AG09319 (cell line): ENCODE data around the gene NOTUM.

Experiments
- DNase-seq: peaks from one replicate; pipeline ENCODE4 v3.0.0-alpha.2; 2010; ENCODE audit warnings: low read depth; ENCODE audit errors: extremely low read depth
- TF ChIP-seq, protein P1 (sequence below): IDR thresholded peaks from 2 replicates; pipeline ENCODE4 v1.5.1; 2011; ENCODE audit warnings: low read depth, mild to moderate bottlenecking, inconsistent platforms, low read length, moderate library complexity

NOTUM gene

DNA sequence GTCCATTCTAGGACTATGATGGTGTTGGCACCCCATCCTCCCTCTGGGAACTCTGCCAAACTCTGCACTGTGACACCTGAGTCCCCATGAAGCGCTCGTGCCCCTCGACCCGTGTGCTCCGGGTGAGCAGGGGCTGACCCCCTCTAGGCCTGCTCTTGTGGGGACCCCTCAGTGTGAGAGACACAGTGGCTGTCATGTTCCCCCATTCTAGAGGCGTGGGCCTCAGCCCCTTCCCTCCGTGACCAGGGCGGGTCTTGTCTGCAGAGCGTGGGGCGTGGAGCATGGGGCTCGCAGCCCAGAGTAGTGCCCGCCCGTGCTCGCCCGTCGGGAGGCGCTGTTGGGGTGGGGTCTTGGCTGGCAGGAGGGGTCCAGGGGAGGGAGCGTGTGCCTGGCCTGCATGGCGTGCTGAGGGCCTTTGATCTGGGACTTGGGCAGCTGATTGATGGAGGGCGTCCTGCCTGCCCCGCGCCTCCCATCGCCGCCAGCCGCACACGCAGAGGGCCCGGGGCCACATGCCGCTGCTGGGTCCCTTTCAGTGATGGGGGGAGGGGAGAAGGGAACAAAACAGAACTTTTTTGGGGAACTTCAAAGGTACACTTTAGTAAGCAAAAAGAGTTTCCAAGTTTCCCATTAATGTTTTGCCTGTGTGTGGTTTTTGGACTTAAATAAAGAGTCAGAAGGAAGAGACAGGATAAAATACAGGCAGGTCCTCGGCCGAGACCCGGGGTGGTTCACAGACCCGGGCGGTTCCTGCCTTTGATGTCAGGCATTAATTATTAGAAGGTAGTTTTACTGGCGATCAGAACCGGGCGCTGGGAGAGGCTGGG lies 39.2 kb upstream of the NOTUM start:
- DNase-seq: no peak
- TF ChIP-seq, protein P1, sequence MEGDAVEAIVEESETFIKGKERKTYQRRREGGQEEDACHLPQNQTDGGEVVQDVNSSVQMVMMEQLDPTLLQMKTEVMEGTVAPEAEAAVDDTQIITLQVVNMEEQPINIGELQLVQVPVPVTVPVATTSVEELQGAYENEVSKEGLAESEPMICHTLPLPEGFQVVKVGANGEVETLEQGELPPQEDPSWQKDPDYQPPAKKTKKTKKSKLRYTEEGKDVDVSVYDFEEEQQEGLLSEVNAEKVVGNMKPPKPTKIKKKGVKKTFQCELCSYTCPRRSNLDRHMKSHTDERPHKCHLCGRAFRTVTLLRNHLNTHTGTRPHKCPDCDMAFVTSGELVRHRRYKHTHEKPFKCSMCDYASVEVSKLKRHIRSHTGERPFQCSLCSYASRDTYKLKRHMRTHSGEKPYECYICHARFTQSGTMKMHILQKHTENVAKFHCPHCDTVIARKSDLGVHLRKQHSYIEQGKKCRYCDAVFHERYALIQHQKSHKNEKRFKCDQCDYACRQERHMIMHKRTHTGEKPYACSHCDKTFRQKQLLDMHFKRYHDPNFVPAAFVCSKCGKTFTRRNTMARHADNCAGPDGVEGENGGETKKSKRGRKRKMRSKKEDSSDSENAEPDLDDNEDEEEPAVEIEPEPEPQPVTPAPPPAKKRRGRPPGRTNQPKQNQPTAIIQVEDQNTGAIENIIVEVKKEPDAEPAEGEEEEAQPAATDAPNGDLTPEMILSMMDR: no peak

DNA sequence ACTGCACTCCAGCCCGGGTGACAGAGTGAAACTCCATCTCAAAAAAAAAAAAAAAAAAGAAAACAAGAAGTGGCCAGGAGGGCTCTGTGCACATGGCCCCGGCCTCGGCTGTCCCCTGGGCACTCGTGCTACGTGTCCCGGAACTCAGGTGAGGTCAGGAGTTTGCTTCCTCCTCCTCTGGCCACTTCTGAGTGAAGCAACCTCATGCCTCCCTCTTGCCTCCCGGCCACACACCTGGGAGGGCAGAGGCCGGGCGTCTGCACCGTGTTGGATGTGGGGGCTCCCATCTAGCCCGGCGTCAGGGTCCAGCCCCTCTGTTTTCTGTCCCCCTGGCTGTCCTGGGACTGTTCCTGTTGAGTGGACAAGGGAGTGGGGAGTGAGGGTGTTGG lies 38.6 kb upstream of the NOTUM start:
- no peak for DNase-seq
- TF ChIP-seq, protein P1: no peak

- TF ChIP-seq, protein P1: no peak
Observed at GRCh38 chr17:81998691-81999438, 37.9 kb upstream of the NOTUM start.

GRCh38 chr17:81998212-81998611 lies 37.2 kb upstream of the NOTUM start:
- TF ChIP-seq, protein P1: no peak
- DNase-seq: no peak

More at GRCh38 chr17:81998691-81999438, 37.9 kb upstream of the NOTUM start:
- no peak for DNase-seq

GRCh38 chr17:81996757-81997441 lies 35.9 kb upstream of the NOTUM start:
- TF ChIP-seq, protein P1: no peak
- DNase-seq: no peak

DNA sequence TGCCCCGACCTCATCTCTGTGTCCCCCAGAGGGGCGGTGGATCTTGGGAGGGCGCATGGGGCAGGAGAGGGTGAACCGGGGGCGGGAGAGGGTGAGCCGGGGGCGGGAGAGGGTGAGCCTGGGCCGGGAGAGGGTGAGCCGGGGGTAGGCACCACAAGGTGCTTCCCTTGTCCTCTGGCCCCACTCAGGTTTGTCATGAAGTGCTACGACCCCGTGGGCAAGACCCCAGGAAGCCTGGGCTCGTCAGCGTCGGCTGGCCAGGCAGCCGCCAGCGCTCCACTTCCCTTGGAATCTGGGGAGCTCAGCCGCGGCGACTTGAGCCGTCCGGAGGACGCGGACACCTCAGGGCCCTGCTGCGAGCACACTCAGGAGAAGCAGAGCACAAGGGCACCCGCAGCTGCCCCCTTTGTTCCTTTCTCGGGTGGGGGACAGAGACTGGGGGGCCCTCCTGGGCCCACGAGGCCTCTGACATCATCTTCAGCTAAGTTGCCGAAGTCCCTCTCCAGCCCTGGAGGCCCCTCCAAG lies 35.3 kb upstream of the NOTUM start:
- TF ChIP-seq, protein P1: no peak
- DNase-seq: no peak
